Mucosa of rectum (tissue), 2 donors: ENCODE results near the gene USF3.
A peak's percentile ranks its signal among the peaks of the same experiment; 100 is the strongest.

Experiments used
- H3K27ac ChIP-seq, 2 donors: one replicate each; pipeline ENCODE4 v1.7.0; 2013; ENCODE audit warnings: inconsistent platforms in 2 of 2, low read depth in 2 of 2, low read length in 2 of 2
- H3K27me3 ChIP-seq, 2 donors: one replicate each; pipeline ENCODE4 v1.7.0; 2013; ENCODE audit warnings: low read length in 2 of 2; ENCODE audit not compliant: control insufficient read depth in 2 of 2, insufficient read depth in 2 of 2
- H3K36me3 ChIP-seq, 2 donors: one replicate each; pipeline ENCODE4 v1.7.0; 2013; ENCODE audit warnings: low read length in 2 of 2; ENCODE audit not compliant: control insufficient read depth in 2 of 2, insufficient read depth in 2 of 2
- H3K4me1 ChIP-seq, 2 donors: one replicate each; pipeline ENCODE4 v1.7.0; 2013; ENCODE audit warnings: low read length in 2 of 2, mild to moderate bottlenecking in 1 of 2; ENCODE audit not compliant: control insufficient read depth in 2 of 2, insufficient read depth in 2 of 2
- H3K4me3 ChIP-seq, 2 donors: one replicate each; pipeline ENCODE4 v1.7.0; 2013; ENCODE audit warnings: low read length in 2 of 2
- H3K9ac ChIP-seq, 2 donors: one replicate each; pipeline ENCODE4 v1.7.0; 2013; ENCODE audit warnings: low read length in 2 of 2, low read depth in 1 of 2, mild to moderate bottlenecking in 1 of 2
- H3K9me3 ChIP-seq, 2 donors: one replicate each; pipeline ENCODE4 v1.7.0; 2013; ENCODE audit warnings: low read length in 2 of 2; ENCODE audit not compliant: control insufficient read depth in 2 of 2
- donor health status: healthy.
- donor health status: Normal muscosa, but diverticular disease.

The USF3 gene, protein sequence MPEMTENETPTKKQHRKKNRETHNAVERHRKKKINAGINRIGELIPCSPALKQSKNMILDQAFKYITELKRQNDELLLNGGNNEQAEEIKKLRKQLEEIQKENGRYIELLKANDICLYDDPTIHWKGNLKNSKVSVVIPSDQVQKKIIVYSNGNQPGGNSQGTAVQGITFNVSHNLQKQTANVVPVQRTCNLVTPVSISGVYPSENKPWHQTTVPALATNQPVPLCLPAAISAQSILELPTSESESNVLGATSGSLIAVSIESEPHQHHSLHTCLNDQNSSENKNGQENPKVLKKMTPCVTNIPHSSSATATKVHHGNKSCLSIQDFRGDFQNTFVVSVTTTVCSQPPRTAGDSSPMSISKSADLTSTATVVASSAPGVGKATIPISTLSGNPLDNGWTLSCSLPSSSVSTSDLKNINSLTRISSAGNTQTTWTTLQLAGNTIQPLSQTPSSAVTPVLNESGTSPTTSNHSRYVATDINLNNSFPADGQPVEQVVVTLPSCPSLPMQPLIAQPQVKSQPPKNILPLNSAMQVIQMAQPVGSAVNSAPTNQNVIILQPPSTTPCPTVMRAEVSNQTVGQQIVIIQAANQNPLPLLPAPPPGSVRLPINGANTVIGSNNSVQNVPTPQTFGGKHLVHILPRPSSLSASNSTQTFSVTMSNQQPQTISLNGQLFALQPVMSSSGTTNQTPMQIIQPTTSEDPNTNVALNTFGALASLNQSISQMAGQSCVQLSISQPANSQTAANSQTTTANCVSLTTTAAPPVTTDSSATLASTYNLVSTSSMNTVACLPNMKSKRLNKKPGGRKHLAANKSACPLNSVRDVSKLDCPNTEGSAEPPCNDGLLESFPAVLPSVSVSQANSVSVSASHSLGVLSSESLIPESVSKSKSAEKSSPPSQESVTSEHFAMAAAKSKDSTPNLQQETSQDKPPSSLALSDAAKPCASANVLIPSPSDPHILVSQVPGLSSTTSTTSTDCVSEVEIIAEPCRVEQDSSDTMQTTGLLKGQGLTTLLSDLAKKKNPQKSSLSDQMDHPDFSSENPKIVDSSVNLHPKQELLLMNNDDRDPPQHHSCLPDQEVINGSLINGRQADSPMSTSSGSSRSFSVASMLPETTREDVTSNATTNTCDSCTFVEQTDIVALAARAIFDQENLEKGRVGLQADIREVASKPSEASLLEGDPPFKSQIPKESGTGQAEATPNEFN (N-terminal part only)

GRCh38 chr3:113695786-113696645 lies at the start of gene USF3:
Gene USF3, minus strand, starts transcription at chr3:113696642. Its CDS starts 21,764 bp downstream, at chr3:113674878.
- H3K27ac ChIP-seq: peak within 1 kb of the TSS; percentile 97
- peaks cover 13 to 27% of the 10 kb centered on the region in 2 donors for H3K4me1 ChIP-seq
- H3K36me3 ChIP-seq: no peaks in the 10 kb centered on the region

DNA sequence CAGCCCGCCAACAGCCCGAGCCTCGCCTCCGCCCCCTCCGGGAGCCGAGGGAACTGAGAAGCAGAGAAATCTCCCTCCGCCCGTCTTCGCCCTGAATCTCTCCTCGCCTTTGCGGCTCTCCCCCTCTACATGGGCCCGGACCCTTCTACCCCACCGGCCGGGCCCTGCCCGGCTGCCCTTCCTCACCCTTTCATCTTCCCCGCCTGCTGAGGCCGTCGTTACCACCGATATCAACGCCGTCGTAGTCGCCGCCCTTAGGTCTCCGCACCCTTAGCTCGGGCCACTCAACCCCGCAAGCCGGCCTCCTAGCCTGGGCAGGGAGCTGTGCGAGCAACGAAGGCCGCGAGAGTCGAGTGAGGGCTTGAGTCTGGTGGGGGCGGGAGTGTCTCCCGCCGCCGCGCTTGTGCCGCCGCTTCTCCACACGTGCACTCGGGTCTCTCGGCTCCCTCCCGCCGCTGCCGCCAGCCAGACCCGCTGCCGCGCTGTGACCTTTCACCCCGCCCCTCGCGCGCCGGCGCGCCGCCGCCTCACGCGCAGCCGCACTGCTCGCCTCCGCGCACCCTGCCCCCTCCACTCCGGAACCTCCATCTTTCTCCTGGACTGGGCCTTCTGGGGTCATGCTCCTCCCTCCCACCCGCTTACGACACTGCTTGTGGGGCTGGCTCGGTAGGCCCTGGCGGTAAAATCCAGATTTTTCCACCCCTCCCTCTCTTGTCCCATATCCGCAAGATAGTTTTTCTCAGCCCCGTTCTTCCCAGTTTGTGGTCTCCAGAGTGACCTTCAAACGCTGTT lies 49.5 kb upstream of the USF3 start, which contains the start of gene NAA50:
Gene NAA50, minus strand, starts transcription at position 494 of the 792 bp plus-strand sequence. Its CDS starts 300 bp downstream, at position 194.
- H3K36me3 ChIP-seq: peaks cover 0 to 5% of the 10 kb centered on the region in 2 donors
- no peaks in the 10 kb centered on the region for H3K9me3 ChIP-seq
- no peaks in the 10 kb centered on the region for H3K27me3 ChIP-seq
- H3K4me3 ChIP-seq: peak within 1 kb of the TSS; percentile 92 to 95
- peaks cover 9 to 32% of the 10 kb centered on the region in 2 donors for H3K4me1 ChIP-seq
- peak within 1 kb of the TSS; percentile 99 to 100 for H3K27ac ChIP-seq
- peak within 1 kb of the TSS; percentile 90 to 92 for H3K9ac ChIP-seq

More at GRCh38 chr3:113695786-113696645, at the start of gene USF3:
- Histone ChIP-seq H3K9me3 (no peaks in the 10 kb centered on the region), H3K9ac (peak within 1 kb of the TSS; percentile 88 to 94), H3K27me3 (no peaks in the 10 kb centered on the region), H3K4me3 (peak within 1 kb of the TSS; percentile 93 to 94)

- no peaks in the 10 kb centered on the region for H3K9me3 ChIP-seq
- peaks cover 9 to 32% of the 10 kb centered on the region in 2 donors for H3K4me1 ChIP-seq
- peaks cover 0 to 6% of the 10 kb centered on the region in 2 donors for H3K36me3 ChIP-seq
- no peaks in the 10 kb centered on the region for H3K27me3 ChIP-seq
- H3K9ac ChIP-seq: peak overlapping the region; percentile 89 to 90
- peak overlapping the region; percentile 99 to 100 for H3K27ac ChIP-seq
- peak overlapping the region; percentile 92 to 95 for H3K4me3 ChIP-seq
Observed at GRCh38 chr3:113744941-113745755, 48.7 kb upstream of the USF3 start.

GRCh38 chr3:113743006-113743630 lies 46.7 kb upstream of the USF3 start:
- H3K4me3 ChIP-seq: peak overlapping the region in 1 of 2 donors; percentile 95
- H3K4me1 ChIP-seq: peaks cover 4 to 20% of the 10 kb centered on the region in 2 donors
- no peak overlapping the region for H3K9ac ChIP-seq
- H3K27ac ChIP-seq: no peak overlapping the region
- peaks cover 0 to 6% of the 10 kb centered on the region in 2 donors for H3K36me3 ChIP-seq
- H3K9me3 ChIP-seq: no peaks in the 10 kb centered on the region
- H3K27me3 ChIP-seq: no peaks in the 10 kb centered on the region

DNA sequence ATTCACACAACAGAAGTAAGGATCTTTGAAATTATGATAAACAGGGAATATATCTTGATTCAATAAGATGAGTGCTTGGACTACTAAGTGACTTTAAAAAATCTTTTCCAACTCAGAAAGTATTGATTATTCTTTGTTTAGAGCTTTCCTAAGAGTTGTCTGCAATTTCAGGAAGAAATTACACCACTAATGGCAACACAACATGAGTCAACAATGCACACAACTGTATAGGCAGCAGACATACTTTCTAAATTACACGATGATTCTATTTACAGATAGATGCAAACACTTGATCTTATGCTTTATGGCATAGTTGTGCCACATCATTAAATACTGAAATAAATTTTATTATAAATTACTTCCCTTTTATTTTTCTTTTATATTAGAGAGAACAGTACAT lies 45.2 kb upstream of the USF3 start:
- Histone ChIP-seq H3K27ac (no peak overlapping the region), H3K9me3 (no peaks in the 10 kb centered on the region), H3K27me3 (no peaks in the 10 kb centered on the region), H3K4me3 (no peak overlapping the region), H3K9ac (no peak overlapping the region), H3K4me1 (peaks cover 0 to 14% of the 10 kb centered on the region in 2 donors), H3K36me3 (peaks cover 0 to 6% of the 10 kb centered on the region in 2 donors)

DNA sequence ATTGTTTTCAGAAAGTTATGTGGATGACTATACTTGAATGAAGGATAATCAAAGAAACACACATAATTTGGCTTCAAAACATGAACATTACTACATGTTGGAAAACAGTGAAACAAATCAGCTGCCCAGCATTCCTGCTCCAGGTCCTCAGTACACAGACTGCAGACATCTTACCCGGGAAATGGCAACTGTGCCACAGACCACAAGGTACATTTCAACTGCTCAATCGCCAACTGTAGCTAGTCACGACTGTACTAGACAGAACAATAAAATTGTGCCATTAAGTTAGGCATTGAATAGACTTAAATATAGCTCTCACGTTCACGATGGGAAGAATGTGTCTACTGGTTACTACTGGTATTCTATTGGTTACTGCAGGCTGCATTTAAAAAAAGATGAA lies 44.6 kb upstream of the USF3 start:
- Histone ChIP-seq H3K4me1 (peaks cover 0 to 14% of the 10 kb centered on the region in 2 donors), H3K9me3 (no peaks in the 10 kb centered on the region), H3K36me3 (peaks cover 0 to 6% of the 10 kb centered on the region in 2 donors), H3K4me3 (no peak overlapping the region), H3K27me3 (no peaks in the 10 kb centered on the region), H3K27ac (no peak overlapping the region), H3K9ac (peak overlapping the region in 1 of 2 donors; percentile 3)

DNA sequence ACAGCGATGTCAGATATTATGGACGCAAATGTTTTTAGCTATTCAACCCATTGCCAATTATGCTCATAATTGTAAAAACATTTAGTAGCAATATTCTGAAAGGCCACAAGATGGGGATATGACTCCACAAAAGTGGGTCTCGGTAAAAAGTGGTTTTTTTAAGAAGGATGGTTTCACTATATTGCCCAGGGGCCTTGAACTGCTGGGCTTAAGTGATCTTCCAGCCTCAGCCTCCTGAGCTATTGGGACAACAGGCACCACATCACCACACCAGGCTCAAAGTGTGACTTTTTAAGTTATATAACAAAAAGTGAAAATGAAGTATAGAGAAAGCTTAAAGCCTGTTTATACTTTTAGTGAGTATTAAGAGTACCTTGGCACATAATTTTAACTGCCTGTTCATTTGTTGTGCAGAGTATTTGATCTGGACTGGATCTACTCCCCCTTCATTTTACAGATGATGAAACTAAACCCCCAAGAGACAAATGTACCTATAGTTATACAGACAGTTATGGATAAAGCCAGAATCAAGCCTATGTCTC lies 40.2 kb upstream of the USF3 start:
- H3K9ac ChIP-seq: no peak overlapping the region
- H3K9me3 ChIP-seq: no peaks in the 10 kb centered on the region
- no peaks in the 10 kb centered on the region for H3K4me1 ChIP-seq
- no peak overlapping the region for H3K4me3 ChIP-seq
- H3K36me3 ChIP-seq: peaks cover 0 to 6% of the 10 kb centered on the region in 2 donors
- H3K27ac ChIP-seq: no peak overlapping the region
- no peaks in the 10 kb centered on the region for H3K27me3 ChIP-seq

DNA sequence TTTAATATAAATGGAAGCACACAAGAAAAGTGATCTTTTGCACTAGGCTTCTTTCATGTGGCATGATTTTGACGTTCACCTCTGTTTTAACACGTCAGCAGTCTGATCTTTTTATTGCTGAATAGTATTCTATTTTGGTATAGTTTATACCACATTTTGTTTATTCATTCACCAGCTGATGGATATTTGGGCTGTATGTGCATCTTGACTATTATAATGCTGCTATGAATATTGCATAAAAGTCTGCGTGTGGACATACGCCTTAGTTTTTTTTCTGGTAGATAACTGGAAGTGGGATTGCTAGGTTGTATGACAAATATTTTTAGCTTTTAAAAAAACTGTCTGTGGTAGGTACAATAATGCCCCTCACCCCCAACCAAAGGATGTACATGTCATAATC lies 35.3 kb upstream of the USF3 start:
- Histone ChIP-seq H3K9ac (no peak overlapping the region), H3K9me3 (no peaks in the 10 kb centered on the region), H3K36me3 (peaks cover 0 to 5% of the 10 kb centered on the region in 2 donors), H3K4me1 (no peaks in the 10 kb centered on the region), H3K27ac (no peak overlapping the region), H3K27me3 (no peaks in the 10 kb centered on the region), H3K4me3 (no peak overlapping the region)
